H1 (cell line): ENCODE measurements around the gene PDE6B. TPM values are rescaled to one million over a fixed set of nuclear protein-coding genes. Genes with fewer than 3 reads are reported as not detected.

Experiments used
- CTCF ChIA-PET: fragments of 300-600 bp; sonication (Branson Sonifier 250); formaldehyde crosslinking; loops from one replicate; lab custom pipeline; 2021; ENCODE audit not compliant: partially characterized antibody; lab: Charles Lee
- POLR2A ChIA-PET: fragments of 300-600 bp; sonication (Branson Sonifier 250); formaldehyde crosslinking; loops from one replicate; lab custom pipeline; 2021; ENCODE audit warnings: inconsistent platforms; ENCODE audit not compliant: partially characterized antibody; lab: Charles Lee
- DNase-seq, 2 experiments: peaks; one replicate each; pipeline versions ENCODE4 v3.0.0 to v3.0.0-alpha.2; 2010 to 2022; ENCODE audit warnings: low spot score in 2 of 2, low read depth in 1 of 2, mixed read lengths in 1 of 2
- FAIRE-seq: peaks from 2 replicates; lab custom pipeline; 2011; peaks lifted over from hg19 to GRCh38; lab: Jason Lieb, UNC
- H2AFZ ChIP-seq: 2 replicates; pipeline ENCODE4 v1.8.1; 2012; ENCODE audit warnings: low read length, inconsistent platforms
- H2AK5ac ChIP-seq: 2 replicates; pipeline ENCODE4 v1.6.1; 2013; ENCODE audit warnings: low read depth, low read length
- H2BK120ac ChIP-seq: replicated peaks from 2 replicates; pipeline ENCODE3; 2013; ENCODE audit warnings: low read depth, low read length, inconsistent platforms
- H2BK12ac ChIP-seq: 2 replicates; pipeline ENCODE4 v1.6.1; 2013; ENCODE audit warnings: low read depth, low read length
- H2BK15ac ChIP-seq: 2 replicates; pipeline ENCODE4 v1.6.1; 2013; ENCODE audit warnings: low read length
- H2BK20ac ChIP-seq: 2 replicates; pipeline ENCODE4 v1.6.1; 2013; ENCODE audit warnings: low read length
- H2BK5ac ChIP-seq: 2 replicates; pipeline ENCODE4 v1.6.1; 2013; ENCODE audit warnings: low read depth, low read length
- H3K14ac ChIP-seq: 2 replicates; pipeline ENCODE4 v1.6.1; 2013; ENCODE audit warnings: inconsistent platforms; ENCODE audit not compliant: insufficient read length
- H3K18ac ChIP-seq: 2 replicates; pipeline ENCODE4 v1.6.1; 2013; ENCODE audit warnings: low read length; ENCODE audit errors: extremely low read depth
- H3K23ac ChIP-seq: 2 replicates; pipeline ENCODE4 v1.6.1; 2013; ENCODE audit warnings: inconsistent platforms; ENCODE audit not compliant: insufficient read length
- H3K23me2 ChIP-seq: 2 replicates; pipeline ENCODE4 v1.6.1; 2013; ENCODE audit warnings: low read depth, low read length
- H3K27ac ChIP-seq: 2 replicates; pipeline ENCODE4 v1.6.1; 2011; ENCODE audit warnings: low read depth, low read length, inconsistent platforms
- H3K27me3 ChIP-seq, 4 experiments: replicated peaks in 1 of 4; 1 replicate in 1 of 4; 2 replicates in 3 of 4; pipeline versions ENCODE4 v1.6.1 to v1.8.1; 2011 to 2013; ENCODE audit warnings: low read length in 3 of 4, mild to moderate bottlenecking in 3 of 4, inconsistent platforms in 2 of 4, mixed read lengths in 2 of 4, moderate library complexity in 1 of 4; ENCODE audit not compliant: control insufficient read depth in 3 of 4, insufficient read depth in 3 of 4; ENCODE audit errors: extremely low read depth in 1 of 4
- H3K36me3 ChIP-seq, 4 experiments: 2 replicates each; pipeline versions ENCODE4 v1.6.1 to v1.8.1; 2011 to 2013; ENCODE audit warnings: mild to moderate bottlenecking in 4 of 4, low read length in 3 of 4, moderate library complexity in 2 of 4, control low read depth in 1 of 4, inconsistent platforms in 1 of 4; ENCODE audit not compliant: insufficient read depth in 4 of 4, control insufficient read depth in 2 of 4
- H3K4ac ChIP-seq: replicated peaks from 2 replicates; pipeline ENCODE3; 2013; ENCODE audit warnings: low read length, low read depth, mixed read lengths, inconsistent platforms; ENCODE audit not compliant: insufficient read length
- H3K4me1 ChIP-seq, 4 experiments: replicated peaks in 1 of 4; 1 replicate in 1 of 4; 2 replicates in 3 of 4; pipeline versions ENCODE4 v1.6.1 to v1.8.1; 2011 to 2013; ENCODE audit warnings: low read length in 3 of 4, inconsistent platforms in 2 of 4, mixed read lengths in 1 of 4; ENCODE audit not compliant: insufficient read depth in 4 of 4, control insufficient read depth in 3 of 4
- H3K4me2 ChIP-seq, 2 experiments: 2 replicates each; pipeline versions ENCODE4 v1.6.1 to v1.8.1; 2011 to 2013; ENCODE audit warnings: low read depth in 2 of 2, low read length in 2 of 2, control low read depth in 1 of 2, inconsistent platforms in 1 of 2, mild to moderate bottlenecking in 1 of 2; ENCODE audit not compliant: insufficient read depth in 1 of 2
- H3K4me3 ChIP-seq, 4 experiments: fragments of 200-600, 300-600 bp in 1 of 4; sonication (generic), shearing (Covaris generic), sonication (Bioruptor Twin) in 1 of 4; 2 replicates each; pipeline versions ENCODE4 v1.5.1 to v1.8.1; 2011 to 2016; ENCODE audit warnings: low read length in 4 of 4, low read depth in 3 of 4, control low read depth in 2 of 4, inconsistent platforms in 2 of 4, mild to moderate bottlenecking in 2 of 4, mixed read lengths in 1 of 4, moderate library complexity in 1 of 4; ENCODE audit not compliant: insufficient read depth in 2 of 4; ENCODE audit errors: extremely low read depth in 1 of 4
- H3K56ac ChIP-seq: replicated peaks from 2 replicates; pipeline ENCODE3; 2013; ENCODE audit warnings: low read depth, mild to moderate bottlenecking, mixed read lengths, low read length, inconsistent platforms; ENCODE audit not compliant: insufficient read length
- H3K79me1 ChIP-seq: 2 replicates; pipeline ENCODE4 v1.6.1; 2013; ENCODE audit warnings: low read depth, low read length, control low read depth
- H3K79me2 ChIP-seq, 2 experiments: 2 replicates each; pipeline versions ENCODE4 v1.6.1 to v1.8.1; 2012 to 2013; ENCODE audit warnings: low read length in 2 of 2, mild to moderate bottlenecking in 2 of 2, inconsistent platforms in 1 of 2; ENCODE audit not compliant: insufficient read depth in 2 of 2, control insufficient read depth in 1 of 2
- H3K9ac ChIP-seq, 4 experiments: replicated peaks in 1 of 4; 1 replicate in 1 of 4; 2 replicates in 3 of 4; pipeline versions ENCODE4 v1.6.1 to v1.8.1; 2011 to 2013; ENCODE audit warnings: low read depth in 3 of 4, low read length in 3 of 4, control low read depth in 2 of 4, mild to moderate bottlenecking in 2 of 4, moderate library complexity in 2 of 4, inconsistent platforms in 1 of 4; ENCODE audit errors: extremely low read depth in 1 of 4
- H3K9me3 ChIP-seq, 2 experiments: 2 replicates each; pipeline versions ENCODE4 v1.6.1 to v1.8.1; 2012 to 2013; ENCODE audit warnings: mild to moderate bottlenecking in 2 of 2, moderate library complexity in 2 of 2, control low read depth in 1 of 2, inconsistent platforms in 1 of 2, low read depth in 1 of 2, low read length in 1 of 2, mixed read lengths in 1 of 2; ENCODE audit not compliant: insufficient read depth in 2 of 2
- H4K20me1 ChIP-seq, 2 experiments: replicated peaks in 1 of 2; 2 replicates each; pipeline versions ENCODE3 to v1.8.1; 2011 to 2013; ENCODE audit warnings: inconsistent platforms in 2 of 2, low read length in 2 of 2, mild to moderate bottlenecking in 1 of 2; ENCODE audit not compliant: insufficient read depth in 2 of 2, control insufficient read depth in 1 of 2
- H4K5ac ChIP-seq: 2 replicates; pipeline ENCODE4 v1.6.1; 2013; ENCODE audit warnings: low read length, low read depth, mixed read lengths, inconsistent platforms; ENCODE audit not compliant: insufficient read length
- H4K8ac ChIP-seq: 2 replicates; pipeline ENCODE4 v1.8.0; 2013; ENCODE audit warnings: mild to moderate bottlenecking, moderate library complexity, low read length, inconsistent platforms; ENCODE audit not compliant: insufficient read depth; ENCODE audit errors: extremely low read depth
- H4K91ac ChIP-seq: replicated peaks from 2 replicates; pipeline ENCODE3; 2013; ENCODE audit warnings: low read length, mixed read lengths, inconsistent platforms; ENCODE audit not compliant: insufficient read length
- HDAC2 ChIP-seq, 2 experiments: fragments of 300-600 bp in 1 of 2; sonication (generic) in 1 of 2; IDR thresholded peaks; 2 replicates each; pipeline ENCODE4 v1.6.1; 2011 to 2012; ENCODE audit warnings: low read depth in 2 of 2, low read length in 2 of 2, mild to moderate bottlenecking in 2 of 2, moderate library complexity in 2 of 2, borderline replicate concordance in 1 of 2, inconsistent platforms in 1 of 2
- POLR2AphosphoS5 ChIP-seq: IDR thresholded peaks from 2 replicates; pipeline ENCODE4 v1.6.1; 2011; ENCODE audit warnings: low read depth, low read length
- WGBS, 2 experiments: shearing (Covaris generic) in 1 of 2; methylation state at CpG; one replicate each; pipeline versions ENCODE4 v1.1.6 to v1.1.7; 2013 to 2015; ENCODE audit warnings: low lambda C conversion rate in 2 of 2, mixed read lengths in 2 of 2, inconsistent platforms in 1 of 2, low coverage in 1 of 2, missing lambda C conversion rate in 1 of 2; ENCODE audit not compliant: insufficient replicate concordance in 2 of 2, insufficient coverage in 1 of 2, insufficient read length in 1 of 2; ENCODE audit errors: extremely low coverage in 1 of 2, missing lambda C conversion rate in 1 of 2; 5-methylcytosine and 5-hydroxymethylcytosine counted together
- polyA plus RNA-seq, 7 experiments: library from polyadenylated mRNA; depleted of rRNA in 3 of 7; stranded (reverse) in 5 of 7; unstranded in 2 of 7; fragments of >200 nt in 5 of 7; fragments of 200-250 nt in 2 of 7; gene quantifications; 1 replicate in 5 of 7; 2 replicates in 1 of 7; 4 replicates in 1 of 7; pipeline versions ENCODE4 v1.2.1 to v1.2.3, GENCODE V29; 2011 to 2013; ENCODE audit warnings: missing spikeins in 2 of 7, mixed read lengths in 2 of 7
- total RNA-seq: library from RNA; stranded (reverse); fragmentation: NEBNext Ultra II Directional; extraction: Animal tissue kit (Norgen Biotek cat#: 25700); gene quantifications from 2 replicates; pipeline ENCODE4 v1.2.1, GENCODE V29; 2021

PDE6B gene
- total and polyA plus RNA-seq, 2 of the 8 experiments (the other 6 are each of a cell fraction or from before 2014, with no cell fraction given), result 4.1 to 8.4 TPM

DNA sequence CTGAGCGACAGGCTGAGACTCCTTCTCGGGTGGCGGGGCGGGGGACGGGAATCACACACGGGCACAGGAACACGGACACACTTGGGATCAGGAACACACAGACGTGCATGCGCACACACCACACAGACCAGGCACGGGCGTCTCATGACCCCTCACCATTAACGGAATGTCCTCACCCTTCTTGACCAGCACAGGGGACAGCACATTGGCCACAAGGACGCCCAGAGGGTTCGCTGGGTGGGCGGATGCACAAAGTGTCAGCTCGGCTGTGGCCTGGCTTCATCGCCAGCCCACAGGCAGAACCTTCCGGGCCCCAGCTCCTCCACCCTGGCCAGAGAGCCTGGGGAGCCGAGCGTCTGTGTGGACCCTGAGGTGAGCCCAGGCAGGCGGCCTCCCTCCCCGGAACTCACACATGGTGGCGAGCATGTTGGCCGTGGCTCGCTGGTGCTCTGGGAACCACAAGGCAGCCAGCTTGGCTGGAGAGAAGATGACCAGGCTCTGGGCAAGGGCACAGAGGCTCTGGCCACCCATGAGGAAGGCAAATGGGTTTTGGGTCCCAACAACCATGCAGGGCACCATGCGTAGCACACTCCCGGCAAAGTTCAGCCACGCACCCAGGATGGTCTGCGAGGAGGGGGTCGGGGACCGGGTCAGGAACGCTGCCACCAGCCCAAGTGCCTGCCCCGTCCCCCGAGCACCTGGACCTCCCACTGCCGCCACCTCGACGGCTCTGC is 60.5 kb downstream of the PDE6B start:
- no peaks in the 10 kb centered on the region for H3K79me2 ChIP-seq
- H3K23me2 ChIP-seq, result peaks cover 6% of the 10 kb centered on the region; the same call in 1 of the 2 replicates
- 92% methylated on average over 31 of the region's 37 CpGs; no CpG with 5 or more reads in 1 of the 2 experiments for WGBS, 2 experiments
- H3K9me3 ChIP-seq, result no peaks in the 10 kb centered on the region
- H3K79me1 ChIP-seq, result no peaks in the 10 kb centered on the region
- H3K9ac ChIP-seq, result no peak overlapping the region
- H2AK5ac ChIP-seq, result no peak overlapping the region
- H4K5ac ChIP-seq, result no peak overlapping the region
- H3K4me3 ChIP-seq, result no peak overlapping the region
- H2BK20ac ChIP-seq, result no peak overlapping the region
- peaks cover 0 to 25% (median 18%) of the 10 kb centered on the region in 4 experiments; a peak in 6 of 7 replicates for H3K4me1 ChIP-seq
- H3K36me3 ChIP-seq, result no peaks in the 10 kb centered on the region
- H3K14ac ChIP-seq, result no peak overlapping the region
- no peak overlapping the region for H4K91ac ChIP-seq
- H2BK15ac ChIP-seq, result no peak overlapping the region
- CTCF ChIA-PET, result interaction anchor here (1.3 to 5.7 kb wide), 5 partner anchors 10 to 85 kb away, joined by 4 to 65 read pairs (median 6); no protein-coding TSS in a partner anchor
- FAIRE-seq (no peak), DNase-seq (no peak)
- H4K8ac ChIP-seq, result no peak overlapping the region; the same call in 1 of the 2 replicates
- no peak overlapping the region; the same call in 1 of the 2 replicates for H3K18ac ChIP-seq
- no peak overlapping the region for H3K56ac ChIP-seq
- peaks cover 0 to 4% (median 0%) of the 10 kb centered on the region in 4 experiments; a peak in 1 of 7 replicates for H3K27me3 ChIP-seq
- H4K20me1 ChIP-seq, result peaks cover 0 to 9% of the 10 kb centered on the region in 2 experiments
- H2BK12ac ChIP-seq, result no peak overlapping the region
- H2AFZ ChIP-seq, result no peak overlapping the region
- no peak overlapping the region for H2BK5ac ChIP-seq
- H3K27ac ChIP-seq, result no peak overlapping the region
- no peak overlapping the region for H3K4ac ChIP-seq
- H2BK120ac ChIP-seq, result no peak overlapping the region
- POLR2A ChIA-PET, result interaction anchor here (0.8 to 6.3 kb wide), 6 partner anchors 11 to 82 kb away, joined by 3 to 34 read pairs (median 4); partner anchors contain the start of genes ATP5ME and MYL5
- TF ChIP-seq HDAC2 (IDR thresholded peaks at IDR 0.05; ENCODE audit: borderline replicate concordance in 1 of 2, low read depth in 2 of 2, low read length in 2 of 2) (no peak), POLR2AphosphoS5 (peak; percentile 23; the same call in 1 of the 2 replicates)
- no peak overlapping the region for H3K23ac ChIP-seq
- no peak overlapping the region for H3K4me2 ChIP-seq
